ENCODE data around the gene TENM4. TPM values are rescaled to one million over a fixed set of nuclear protein-coding genes. Genes with fewer than 3 reads are reported as not detected.

Gene TENM4
- total and polyA plus RNA-seq, 2 of the 8 experiments (the other 6 are each of a cell fraction or from before 2014, with no cell fraction given): 3.5 to 7.2 TPM

DNA sequence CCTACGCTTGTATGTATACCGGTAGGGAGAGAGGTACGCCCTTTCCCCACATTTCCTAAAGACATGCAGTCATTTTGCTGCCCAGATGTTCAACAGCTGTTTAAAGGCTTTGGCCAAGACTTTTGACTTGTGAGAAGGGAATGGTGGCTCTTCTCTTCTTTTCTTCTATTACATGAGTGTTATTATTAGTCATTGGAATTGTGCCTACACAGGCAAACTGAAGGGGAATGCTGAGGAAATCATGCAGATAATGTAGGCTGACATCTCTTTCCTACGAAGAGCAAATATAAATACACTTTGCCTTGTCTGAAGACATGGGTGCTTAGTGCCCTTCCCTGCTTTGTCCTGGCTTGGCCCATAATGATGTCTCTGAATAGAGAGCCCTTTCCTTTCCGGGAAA is 671.9 kb downstream of the TENM4 start:
- no peak for TF ChIP-seq POLR2AphosphoS5 (IDR thresholded peaks at IDR 0.05; ENCODE audit: low read depth, low read length)
- TF ChIP-seq NANOG (IDR thresholded peaks at IDR 0.05; ENCODE audit: insufficient read depth, low read depth, low read length, poor library complexity, severe bottlenecking): no peak
- no peak for TF ChIP-seq CBX8 (IDR thresholded peaks at IDR 0.05; ENCODE audit: borderline replicate concordance, low read depth, low read length)
- TF ChIP-seq CTCF (IDR thresholded peaks at IDR 0.05; ENCODE audit: control extremely low read depth in 1 of 3, insufficient read depth in 1 of 3, low read depth in 1 of 3, low read length in 3 of 3): no peak
- TF ChIP-seq CTBP2 (IDR thresholded peaks at IDR 0.05; ENCODE audit: borderline replicate concordance, insufficient read depth, insufficient read length, low read length): no peak
- no peak for TF ChIP-seq EGR1 (IDR thresholded peaks at IDR 0.05; ENCODE audit: borderline replicate concordance, low read depth, low read length)
- no peak for TF ChIP-seq SUZ12 (IDR thresholded peaks at IDR 0.05; ENCODE audit: low read length)
- TF ChIP-seq MAFK (IDR thresholded peaks at IDR 0.05; ENCODE audit: low read depth, low read length): no peak
- no peak for TF ChIP-seq SIN3A (conservative IDR thresholded peaks at IDR 0.05 in 1 of 2, IDR thresholded peaks at IDR 0.05 in 1 of 2; ENCODE audit: low read depth in 1 of 2, low read length in 2 of 2)
- TF ChIP-seq SIX5 (IDR thresholded peaks at IDR 0.05; ENCODE audit: low read depth, low read length): no peak
- no peak for TF ChIP-seq YY1 (IDR thresholded peaks at IDR 0.05; ENCODE audit: low read depth, low read length)
- TF ChIP-seq FOSL1 (IDR thresholded peaks at IDR 0.05; ENCODE audit: insufficient read depth, low read depth, low read length): no peak
- Histone ChIP-seq H3K4me2 (ENCODE audit: insufficient read depth in 1 of 2, low read depth in 2 of 2, low read length in 2 of 2) (no peak overlapping the region), H3K14ac (ENCODE audit: insufficient read length) (no peak overlapping the region), H3K27me3 (replicated peaks in 1 of 4; ENCODE audit: control insufficient read depth in 3 of 4, extremely low read depth in 1 of 4, insufficient read depth in 3 of 4, low read length in 3 of 4) (no peaks in the 10 kb centered on the region), H2AK5ac (ENCODE audit: low read depth, low read length) (no peak overlapping the region), H4K91ac (replicated peaks; ENCODE audit: insufficient read length, low read length) (no peak overlapping the region), H3K36me3 (ENCODE audit: control insufficient read depth in 2 of 4, insufficient read depth in 4 of 4, low read length in 3 of 4) (no peaks in the 10 kb centered on the region), H3K27ac (ENCODE audit: low read depth, low read length) (no peak overlapping the region), H2BK20ac (ENCODE audit: low read length) (no peak overlapping the region), H3K79me2 (ENCODE audit: control insufficient read depth in 1 of 2, insufficient read depth in 2 of 2, low read length in 2 of 2) (no peaks in the 10 kb centered on the region), H2AFZ (ENCODE audit: low read length) (no peak overlapping the region), H3K4me1 (replicated peaks in 1 of 4; ENCODE audit: control insufficient read depth in 3 of 4, insufficient read depth in 4 of 4, low read length in 3 of 4) (no peaks in the 10 kb centered on the region), H3K9ac (replicated peaks in 1 of 4; ENCODE audit: extremely low read depth in 1 of 4, low read depth in 3 of 4, low read length in 3 of 4) (no peak overlapping the region), H4K5ac (ENCODE audit: insufficient read length, low read depth, low read length) (no peak overlapping the region), H2BK15ac (ENCODE audit: low read length) (no peak overlapping the region), H4K8ac (ENCODE audit: extremely low read depth, insufficient read depth, low read length) (no peak overlapping the region), H3K79me1 (ENCODE audit: low read depth, low read length) (no peaks in the 10 kb centered on the region), H3K56ac (replicated peaks; ENCODE audit: insufficient read length, low read depth, low read length) (no peak overlapping the region), H3K23me2 (ENCODE audit: low read depth, low read length) (no peaks in the 10 kb centered on the region; the same call in 1 of the 2 replicates), H2BK120ac (replicated peaks; ENCODE audit: low read depth, low read length) (no peak overlapping the region), H2BK5ac (ENCODE audit: low read depth, low read length) (no peak overlapping the region), H3K4ac (replicated peaks; ENCODE audit: insufficient read length, low read depth, low read length) (no peak overlapping the region), H3K18ac (ENCODE audit: extremely low read depth, low read length) (no peak overlapping the region), H3K9me3 (ENCODE audit: insufficient read depth in 2 of 2, low read depth in 1 of 2, low read length in 1 of 2) (no peaks in the 10 kb centered on the region), H4K20me1 (replicated peaks in 1 of 2; ENCODE audit: control insufficient read depth in 1 of 2, insufficient read depth in 2 of 2, low read length in 2 of 2) (no peaks in the 10 kb centered on the region), H3K23ac (ENCODE audit: insufficient read length) (no peak overlapping the region), H2BK12ac (ENCODE audit: low read depth, low read length) (no peak overlapping the region), H3K4me3 (ENCODE audit: extremely low read depth in 1 of 4, insufficient read depth in 2 of 4, low read depth in 3 of 4, low read length in 4 of 4) (no peak overlapping the region)
- ChIA-PET CTCF (ENCODE audit: partially characterized antibody) (interaction anchor here (0.6 kb wide), 1 partner anchor 130 kb away, joined by 3 read pairs; no protein-coding TSS in a partner anchor), POLR2A (ENCODE audit: partially characterized antibody) (no interaction called here)
- DNase-seq (ENCODE audit: low read depth in 1 of 2, low spot score in 2 of 2) (no peak), FAIRE-seq (no peak)
- WGBS, 2 experiments (ENCODE audit: extremely low coverage in 1 of 2, insufficient coverage in 1 of 2, insufficient read length in 1 of 2, insufficient replicate concordance in 2 of 2, low coverage in 1 of 2, low lambda C conversion rate in 2 of 2, missing lambda C conversion rate in 1 of 2): 93% methylated on average over 5 of the region's 5 CpGs; no CpG with 5 or more reads in 1 of the 2 experiments
